ENCODE results near the gene SSBP4.

The SSBP4 gene

DNA sequence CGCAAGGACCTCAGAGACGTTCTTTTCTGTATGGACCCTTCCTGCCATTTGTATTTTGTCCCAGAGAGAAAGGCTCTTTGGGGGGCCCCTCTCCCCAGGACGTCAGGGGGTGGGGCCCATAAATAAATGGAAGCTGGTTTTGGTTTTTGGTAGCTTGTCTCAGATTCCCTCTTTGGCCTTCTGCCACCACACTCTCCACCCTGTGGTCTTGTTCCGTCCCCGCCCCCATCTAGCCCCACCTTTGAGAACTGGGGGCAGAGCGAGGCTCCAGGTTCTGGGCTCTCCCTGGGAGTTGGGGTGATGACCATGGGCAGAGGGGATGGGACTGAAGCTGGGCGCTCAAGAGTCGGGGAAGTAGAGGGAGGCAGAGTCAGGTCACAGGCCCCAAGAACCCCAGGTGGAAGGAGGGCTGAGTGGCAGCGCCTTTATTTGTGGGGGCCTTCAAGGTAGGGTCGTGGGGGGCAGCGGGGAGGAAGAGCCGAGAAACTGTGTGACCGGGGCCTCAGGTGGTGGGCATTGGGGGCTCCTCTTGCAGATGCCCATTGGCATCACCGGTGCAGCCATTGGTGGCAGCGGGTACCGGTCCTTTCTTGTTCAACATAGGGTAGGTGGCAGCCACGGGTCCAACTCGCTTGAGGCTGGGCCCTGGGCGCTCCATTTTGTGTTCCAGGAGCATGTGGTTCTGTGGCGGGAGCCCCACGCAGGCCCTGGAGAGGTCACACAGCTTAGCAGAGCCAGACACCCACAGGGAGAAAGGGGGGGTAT lies 15.4 kb downstream of the SSBP4 start:
- no peak for DNase-seq

DNA sequence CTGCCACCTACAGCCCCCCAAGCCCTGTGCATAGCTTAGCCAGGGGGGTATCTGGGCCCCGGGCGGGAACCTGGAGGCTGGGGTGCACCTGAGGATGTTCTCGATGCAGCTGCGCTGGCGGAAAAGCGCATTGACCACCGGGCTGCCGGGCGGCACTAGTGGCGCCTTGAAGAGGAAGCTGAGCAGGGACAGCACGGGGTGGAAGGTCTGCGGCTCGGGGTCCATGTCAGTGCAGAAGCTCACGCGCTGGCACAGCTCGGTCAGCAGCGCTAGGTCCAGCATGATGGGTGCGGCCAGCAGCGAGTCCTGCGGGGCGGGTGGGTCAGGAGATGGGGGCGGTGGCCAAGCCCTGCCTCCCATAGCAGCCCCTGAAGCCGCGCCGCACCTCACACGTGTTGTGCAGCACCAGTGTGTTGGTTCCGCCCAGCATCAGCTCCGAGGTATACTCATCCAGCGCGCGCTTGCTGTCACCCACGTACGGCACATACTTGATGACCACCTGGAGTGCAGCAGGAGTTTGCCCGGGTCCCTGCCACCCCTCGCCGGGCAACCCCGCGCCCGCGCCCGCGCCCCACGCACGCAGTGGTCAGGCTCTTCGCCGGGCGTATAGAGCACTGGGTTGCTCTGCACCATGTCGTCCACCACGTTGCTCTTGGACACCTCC lies 16.1 kb downstream of the SSBP4 start:
- no peak for DNase-seq

DNA sequence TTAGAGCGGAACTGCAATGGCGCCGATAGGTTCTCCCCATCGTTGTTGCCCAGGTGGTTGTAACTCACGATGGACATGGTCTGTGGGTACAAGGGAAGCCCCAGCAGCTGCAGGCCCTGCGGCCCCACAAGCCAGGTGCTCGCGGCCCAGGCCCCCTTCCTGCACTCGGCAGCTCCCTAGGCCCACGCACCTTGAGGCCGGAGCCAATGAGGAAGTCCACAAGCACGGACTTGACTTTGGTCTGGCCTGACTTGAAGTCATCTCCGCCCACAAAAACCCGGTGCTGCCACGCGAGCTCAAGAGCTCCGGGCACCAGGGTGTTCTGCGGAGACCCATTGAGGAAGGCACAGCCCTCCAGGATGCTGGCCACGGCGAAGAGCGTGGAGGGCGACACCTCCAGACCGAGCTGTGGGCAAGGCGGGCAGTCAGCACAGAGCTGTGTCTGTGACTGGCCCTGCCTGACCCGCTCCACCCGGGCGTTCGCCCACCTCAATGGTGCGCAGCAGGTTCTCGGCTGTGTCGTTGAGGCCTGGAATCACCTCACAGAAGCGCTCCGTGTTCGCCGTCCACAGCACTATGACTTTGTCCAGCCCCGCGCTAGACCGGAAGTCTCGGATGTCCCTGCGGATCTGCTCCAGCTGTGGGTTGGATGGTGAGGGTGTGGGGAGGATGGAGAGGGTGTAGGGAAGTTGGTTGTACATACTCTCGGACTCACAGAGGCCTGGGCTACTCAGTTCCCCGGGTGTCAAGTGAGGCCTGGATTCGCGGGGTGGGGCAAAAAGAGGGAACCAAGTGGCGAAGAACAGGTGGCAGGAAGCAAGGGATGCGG lies 16.9 kb downstream of the SSBP4 start:
- DNase-seq = no peak

DNA sequence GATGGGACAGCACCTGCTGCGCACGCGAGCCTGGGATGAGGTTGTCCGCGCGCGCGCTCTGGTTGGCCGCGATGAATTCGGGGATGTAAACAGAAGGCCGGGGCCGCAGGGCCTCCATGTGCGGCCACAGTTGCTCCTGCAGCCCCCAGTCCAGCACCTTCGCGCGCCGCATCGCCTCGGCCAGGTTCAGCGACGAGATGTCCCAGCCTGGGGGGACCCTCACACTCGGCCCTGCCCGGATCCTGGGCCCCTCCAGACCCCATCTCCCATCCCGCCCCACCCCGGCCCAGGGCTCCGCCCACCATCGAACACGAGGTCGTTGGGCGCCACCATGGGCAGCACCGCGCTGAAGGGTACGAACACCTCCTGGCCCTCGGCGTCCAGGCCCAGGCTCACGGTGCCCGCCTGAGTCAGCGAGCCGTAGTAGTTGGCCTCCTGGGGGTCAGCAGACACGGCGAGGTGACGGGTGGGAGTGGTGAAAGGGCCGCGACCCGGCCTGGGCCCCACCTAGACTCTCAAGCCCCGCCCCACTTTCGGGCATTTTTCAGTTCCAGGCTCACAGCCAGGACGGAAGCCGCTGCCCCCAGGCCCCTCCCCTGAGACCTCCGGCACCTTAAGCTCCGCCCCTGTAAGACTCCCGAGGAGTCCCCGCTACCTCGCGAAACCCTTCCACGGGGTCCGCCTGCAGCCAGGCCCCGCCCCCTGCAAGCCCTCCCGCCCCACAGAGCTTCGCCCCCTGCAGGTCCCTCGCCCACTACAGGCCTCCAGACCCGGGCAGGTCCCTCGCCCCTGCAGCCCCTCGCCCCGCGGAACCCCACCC lies 17.7 kb downstream of the SSBP4 start:
- peak; percentile 85 for DNase-seq

DNA sequence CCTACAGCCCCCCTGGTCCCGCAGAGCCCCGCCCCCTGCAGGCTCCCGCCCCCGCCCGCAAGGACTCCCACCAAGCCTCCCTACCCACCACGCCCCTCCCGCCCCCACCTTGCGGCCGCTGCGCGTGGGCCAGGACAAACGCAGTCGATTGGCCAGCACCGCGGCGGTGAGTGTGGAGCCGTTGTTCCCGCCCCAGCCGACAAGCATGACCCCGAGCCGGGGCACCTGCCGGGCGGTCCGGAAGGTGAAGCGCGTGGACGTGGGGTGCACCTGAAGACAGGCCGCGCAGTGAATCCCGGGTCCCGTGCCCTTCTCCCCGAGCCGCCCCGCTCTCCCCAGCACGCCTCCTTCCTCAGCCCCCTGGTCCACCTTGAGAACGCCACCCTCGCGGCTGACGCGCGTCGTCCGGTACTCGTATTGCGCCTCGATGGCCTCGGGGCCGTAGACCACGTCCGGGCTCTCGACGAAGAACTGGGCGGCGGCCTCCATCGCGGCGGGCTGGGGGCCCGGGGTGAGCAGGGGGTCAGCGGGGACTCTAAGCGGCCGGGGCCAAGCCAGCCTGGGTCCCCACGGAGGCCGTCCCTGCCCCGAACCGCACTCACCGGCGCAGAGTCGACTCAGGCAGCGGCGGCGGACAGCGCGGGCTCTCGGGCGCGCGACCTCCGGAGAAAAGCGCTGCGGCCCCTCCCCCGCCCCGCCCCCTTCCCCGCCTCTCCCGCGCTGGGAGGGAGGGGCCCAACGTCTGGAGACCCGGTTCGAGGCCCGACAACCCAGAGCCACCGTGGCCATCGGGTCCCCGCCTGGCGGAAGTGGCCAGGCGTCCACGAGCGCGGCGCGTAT lies 18.5 kb downstream of the SSBP4 start, which contains the start of gene ISYNA1:
Gene ISYNA1, minus strand, starts transcription at position 643 of the 840 bp plus-strand sequence. Its CDS starts 154 bp downstream, at position 489.
- DNase-seq = peak; percentile 54

DNA sequence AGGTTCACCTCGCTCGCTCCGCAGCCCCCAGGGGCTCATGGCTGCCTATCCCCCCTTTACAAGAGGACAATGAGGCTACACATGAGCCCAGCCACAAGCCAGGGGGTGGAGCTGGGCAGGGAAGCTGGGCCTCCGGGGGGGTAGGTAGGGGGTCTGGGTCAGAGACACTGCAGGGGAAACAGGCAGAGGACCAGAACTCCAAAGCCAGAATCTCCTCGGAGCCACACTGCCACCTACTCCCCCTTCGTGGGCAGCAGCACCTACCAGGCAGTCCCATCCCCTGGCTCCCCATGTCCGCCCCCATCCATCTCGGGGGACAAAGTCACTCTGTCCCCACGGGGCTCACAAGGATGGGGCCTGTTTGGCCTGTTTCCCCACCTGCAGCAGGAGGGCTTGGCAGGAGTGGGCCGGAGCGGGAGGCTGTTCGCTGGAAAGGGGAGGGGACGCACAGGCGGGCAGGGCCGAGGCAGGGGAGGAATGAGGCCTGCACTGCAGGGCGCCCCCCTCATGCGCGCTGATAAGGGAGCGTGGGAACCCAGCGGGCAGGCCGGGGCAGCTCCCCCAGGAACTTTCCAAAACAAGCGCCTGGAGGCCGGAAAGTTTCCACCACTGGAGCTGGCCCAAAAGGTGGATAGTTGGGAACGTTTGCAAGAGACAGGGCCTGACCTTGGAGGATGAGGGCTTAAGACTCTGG lies 19.3 kb downstream of the SSBP4 start:
- DNase-seq = no peak

DNA sequence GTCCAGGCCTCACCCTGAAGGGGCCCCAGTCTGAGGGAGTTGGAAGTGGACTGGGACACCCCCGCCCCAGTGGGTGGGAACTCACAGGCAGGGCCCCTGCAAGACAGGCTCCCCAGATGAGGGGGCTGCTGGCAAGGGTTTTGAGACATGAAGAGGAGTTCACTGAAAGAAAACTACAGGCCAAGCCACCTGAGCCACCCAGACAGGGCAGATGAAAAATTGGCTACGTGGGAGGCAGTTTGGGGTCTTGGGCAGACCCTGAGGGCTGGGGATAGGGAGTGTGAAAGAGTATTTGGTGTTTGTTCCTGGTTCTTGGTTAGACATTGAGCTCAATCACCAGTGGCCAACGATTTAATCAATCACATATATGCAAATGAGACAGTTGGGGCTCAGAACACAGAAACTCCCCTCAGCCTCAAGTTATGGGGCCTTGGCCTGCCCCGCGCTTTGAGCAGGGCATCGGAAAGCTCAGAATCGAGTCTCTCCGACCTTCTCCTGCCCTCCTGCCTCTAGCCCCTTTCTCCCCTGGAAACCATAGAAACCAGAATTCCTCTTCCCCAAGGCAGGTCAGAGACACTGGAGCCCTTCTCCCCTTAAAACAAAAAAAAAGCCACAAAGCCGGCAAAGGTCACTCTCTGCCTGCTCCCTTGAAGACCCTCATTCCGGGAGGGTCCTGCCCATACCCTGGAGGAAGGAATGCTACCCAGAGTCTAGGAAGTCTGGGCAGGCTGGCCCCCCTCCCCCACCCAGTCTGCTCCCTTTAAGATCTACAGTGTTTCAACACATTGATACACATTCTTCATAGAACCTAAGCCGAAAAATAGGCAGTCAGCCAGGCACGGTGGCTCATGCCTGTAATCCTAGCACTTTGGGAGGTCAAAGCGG lies 20.1 kb downstream of the SSBP4 start:
- DNase-seq = no peak

DNA sequence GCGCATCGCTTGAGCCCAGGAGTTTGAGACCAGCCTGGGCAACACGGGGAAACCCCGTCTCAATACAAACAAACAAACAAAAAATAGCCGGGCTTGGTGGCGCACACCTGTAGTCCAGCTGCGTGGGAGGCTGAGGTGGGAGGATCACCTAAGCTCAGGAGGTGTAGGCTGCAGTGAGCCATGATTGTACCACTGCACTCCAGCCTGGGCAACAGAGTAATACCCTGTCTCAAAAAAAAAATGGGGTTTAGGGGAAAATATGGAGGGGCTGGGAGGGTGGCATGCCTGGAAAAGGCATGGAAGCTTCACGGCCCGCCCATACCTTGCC lies 20.7 kb downstream of the SSBP4 start:
- DNase-seq = no peak

DNA sequence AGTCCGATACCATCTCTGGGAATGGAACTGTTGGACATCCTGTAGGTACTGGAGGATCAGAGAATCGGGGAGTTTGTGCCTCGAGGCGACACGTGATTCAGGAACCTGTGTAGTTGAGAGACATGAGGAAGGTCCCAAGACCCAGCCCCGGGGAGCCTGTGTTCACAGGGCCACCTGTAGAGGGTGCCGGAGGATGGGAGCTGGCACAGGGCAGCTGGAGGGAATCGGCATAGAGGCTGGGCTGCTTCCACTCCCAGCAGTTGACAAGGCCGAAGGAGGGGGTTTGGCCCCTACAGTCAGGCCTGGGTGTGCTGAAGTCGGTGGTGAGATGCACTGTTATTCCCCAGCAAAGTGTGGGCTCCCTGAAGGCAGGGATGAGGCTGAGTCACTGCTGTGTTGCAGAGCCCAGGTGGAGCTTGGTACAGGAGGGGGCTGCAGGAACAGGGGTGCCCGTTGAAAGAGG lies 21.2 kb downstream of the SSBP4 start:
- no peak for DNase-seq

DNA sequence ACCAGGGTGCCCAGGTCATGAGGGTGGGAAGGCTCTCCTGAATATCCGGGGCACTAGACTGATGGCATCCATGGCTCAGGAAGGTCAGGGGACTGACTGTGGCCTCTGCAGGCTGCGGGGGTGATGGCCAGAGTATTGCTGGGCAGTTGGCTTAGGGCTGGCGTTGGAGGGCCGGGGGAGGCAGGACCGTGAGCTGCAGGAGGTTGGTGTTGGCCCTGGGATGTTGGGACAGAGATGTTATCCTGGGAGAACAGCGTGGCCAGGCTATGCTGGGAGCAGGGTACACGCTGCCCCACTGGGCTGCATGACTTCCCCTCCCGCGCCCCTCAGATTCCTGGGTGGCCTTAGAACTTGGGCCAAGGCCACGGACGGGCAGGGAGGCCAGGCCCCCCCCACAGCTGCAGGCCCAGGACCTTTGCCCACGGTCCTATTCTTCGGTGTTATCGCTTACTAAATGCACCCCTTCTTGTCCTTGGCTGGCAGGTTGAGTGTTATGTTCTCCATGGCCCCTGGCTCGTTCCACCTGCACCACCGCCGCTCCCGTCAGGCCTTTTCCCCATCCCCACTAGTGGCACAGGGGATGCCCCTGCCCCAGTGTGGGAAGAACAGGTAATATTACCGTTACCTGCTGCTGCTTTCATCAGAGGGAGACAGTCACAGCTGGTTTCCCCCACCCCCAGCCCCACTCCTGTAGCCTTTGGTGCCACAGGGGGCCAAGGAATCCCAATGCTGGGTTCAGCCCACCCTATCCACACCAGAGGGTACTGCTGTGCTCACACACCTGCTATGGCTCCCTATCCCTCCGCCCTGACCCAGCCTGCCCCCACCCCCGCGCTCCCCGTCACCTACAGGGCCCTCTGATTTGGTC lies 22.0 kb downstream of the SSBP4 start:
- no peak for DNase-seq

DNA sequence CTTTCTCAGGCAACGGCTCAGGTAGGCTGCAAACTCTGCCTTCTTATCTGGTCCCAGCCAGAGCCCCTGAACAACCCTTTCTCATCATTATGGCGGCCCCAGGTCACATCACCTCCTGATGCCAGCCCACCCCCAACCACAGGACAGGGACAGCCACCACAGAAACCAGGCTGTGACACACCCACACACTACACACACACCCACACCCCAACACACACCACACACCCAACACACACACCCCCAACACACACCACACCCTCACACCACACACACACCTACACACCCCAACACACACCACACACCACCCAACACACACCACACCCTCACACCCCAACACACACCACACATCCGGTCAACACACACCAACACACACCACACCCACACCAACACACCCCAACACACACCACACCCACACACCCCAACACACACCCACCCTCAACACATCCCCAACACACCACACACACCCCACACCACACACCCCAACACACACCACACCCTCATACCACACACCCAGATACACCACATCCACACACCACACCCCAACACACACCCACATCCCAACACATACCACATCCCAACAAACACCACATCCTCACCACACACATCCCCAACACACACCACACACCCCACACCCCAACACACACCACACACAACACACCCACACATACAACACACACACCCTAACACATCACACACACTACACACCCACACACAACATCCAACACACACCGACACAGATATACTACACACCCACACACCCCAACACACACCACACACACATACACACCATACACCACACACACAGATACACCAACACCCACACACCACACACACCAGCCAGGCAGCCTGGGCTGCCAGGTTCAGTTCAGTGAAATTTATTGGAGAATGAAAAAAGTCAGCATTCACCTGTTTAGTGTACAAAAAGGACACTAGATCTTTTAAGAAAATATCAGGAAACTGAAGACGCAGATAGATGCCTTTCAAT lies 22.9 kb downstream of the SSBP4 start:
- no peak for DNase-seq

DNA sequence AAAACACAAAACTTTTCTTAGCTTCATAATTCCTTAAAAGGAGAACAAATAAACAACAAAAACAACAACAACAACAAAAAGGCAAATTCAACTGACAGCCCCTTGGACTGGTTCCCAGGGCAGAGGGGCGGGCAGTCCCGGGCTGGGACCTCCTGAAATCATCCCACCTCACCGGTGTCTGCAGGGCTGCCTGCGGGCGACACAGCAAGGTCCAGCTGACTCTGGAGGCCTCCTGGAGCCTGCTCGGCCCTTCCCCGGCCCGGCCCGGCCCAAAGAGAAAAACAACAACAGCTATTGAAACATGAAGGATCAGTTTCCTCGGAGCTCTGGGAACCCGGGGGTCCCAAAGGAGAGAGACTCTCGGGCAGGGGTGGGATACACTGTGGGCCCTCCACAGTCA lies 23.7 kb downstream of the SSBP4 start:
- DNase-seq = no peak

DNA sequence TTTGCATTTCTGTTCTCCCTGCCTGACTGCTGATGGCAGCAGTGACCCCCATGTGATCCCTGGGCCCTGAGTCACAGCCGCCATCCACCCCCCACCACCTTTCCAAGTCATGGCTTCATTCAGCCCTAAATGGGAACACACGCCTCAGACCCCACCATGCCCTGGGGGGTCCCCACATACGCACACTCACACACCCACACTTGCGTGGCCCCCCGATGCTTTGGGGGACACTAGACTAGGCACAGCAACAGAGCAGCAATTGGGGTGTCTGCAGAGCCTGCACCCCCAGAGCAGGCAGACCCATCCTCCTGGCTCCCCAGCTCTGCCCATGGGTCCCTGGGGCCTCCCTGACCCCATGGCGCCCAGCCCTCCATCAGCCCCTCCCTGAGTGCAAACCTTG lies 24.2 kb downstream of the SSBP4 start:
- no peak for DNase-seq

DNA sequence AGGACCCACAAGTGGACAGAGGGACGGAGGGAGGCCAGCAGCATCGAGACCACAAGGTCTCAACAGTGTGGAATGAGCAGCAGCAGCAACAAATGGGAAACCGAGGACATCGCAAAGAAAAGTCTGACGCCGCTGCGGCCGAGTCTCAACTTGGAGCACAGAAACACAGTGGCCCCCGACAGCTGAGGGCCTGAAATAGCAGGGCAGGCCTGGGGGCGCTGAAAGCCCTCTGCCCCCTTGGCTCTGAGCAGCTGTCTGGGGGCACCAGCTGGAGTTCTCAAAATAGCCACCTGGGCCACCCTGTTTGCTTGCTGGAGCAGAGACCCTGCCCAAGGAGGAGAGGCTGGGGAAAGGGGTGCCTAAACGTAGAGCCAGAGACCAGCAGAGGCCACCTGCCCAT lies 24.6 kb downstream of the SSBP4 start:
- no peak for DNase-seq

DNA sequence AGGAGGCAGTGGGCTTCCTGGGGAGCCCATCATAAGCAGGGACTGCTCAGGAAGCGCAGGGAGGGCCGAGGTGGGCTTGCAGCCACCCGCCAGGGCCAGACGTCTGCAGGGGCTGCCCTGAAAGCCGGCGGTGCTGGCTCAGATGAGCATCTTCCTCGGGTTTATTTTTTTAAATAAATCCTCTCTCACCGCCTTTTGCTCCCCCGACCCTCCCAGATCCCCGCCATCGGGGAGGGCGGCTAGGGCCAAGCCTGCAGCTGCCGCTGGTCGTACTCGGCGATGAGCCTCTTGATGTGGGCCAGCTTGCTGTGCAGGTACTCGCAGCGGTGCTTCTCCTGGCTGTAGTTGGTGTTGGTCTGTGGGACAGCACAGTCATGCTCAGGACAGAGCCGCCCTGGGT lies 25.3 kb downstream of the SSBP4 start:
- DNase-seq = no peak

DNA sequence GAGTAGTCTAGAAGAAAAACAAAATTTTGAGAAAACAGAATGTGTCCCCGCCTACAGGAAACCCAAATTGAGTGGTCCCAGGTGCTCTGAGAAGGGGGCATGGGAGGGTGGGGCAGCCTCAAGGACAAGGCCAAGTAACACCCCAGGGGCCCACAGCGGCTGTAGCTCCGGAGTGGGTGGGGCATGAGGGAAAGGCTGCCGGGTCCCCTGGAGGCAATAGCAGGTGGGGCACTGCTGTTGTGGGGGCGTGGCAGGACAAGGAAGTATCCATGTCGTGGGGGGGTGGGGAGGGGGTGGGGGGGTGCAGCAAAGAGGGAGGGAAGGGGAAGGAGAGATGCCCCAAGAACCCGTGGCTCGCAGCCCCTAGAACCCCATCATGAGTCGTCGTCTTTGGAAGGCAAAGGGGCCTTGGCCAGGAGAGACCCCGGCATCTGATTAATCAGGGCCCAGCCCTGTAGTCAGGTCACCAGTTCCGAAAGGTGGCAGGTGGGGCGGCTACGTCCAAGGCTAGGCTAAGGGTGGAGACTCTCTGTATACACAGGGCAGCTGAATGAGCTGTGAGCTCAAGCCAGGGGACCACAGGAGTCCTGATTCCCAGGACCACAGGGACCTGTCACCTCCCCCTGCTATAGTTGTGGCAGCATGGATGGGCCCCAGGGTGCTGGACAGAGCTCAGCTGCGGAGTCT lies 26.2 kb downstream of the SSBP4 start:
- no peak for DNase-seq

DNA sequence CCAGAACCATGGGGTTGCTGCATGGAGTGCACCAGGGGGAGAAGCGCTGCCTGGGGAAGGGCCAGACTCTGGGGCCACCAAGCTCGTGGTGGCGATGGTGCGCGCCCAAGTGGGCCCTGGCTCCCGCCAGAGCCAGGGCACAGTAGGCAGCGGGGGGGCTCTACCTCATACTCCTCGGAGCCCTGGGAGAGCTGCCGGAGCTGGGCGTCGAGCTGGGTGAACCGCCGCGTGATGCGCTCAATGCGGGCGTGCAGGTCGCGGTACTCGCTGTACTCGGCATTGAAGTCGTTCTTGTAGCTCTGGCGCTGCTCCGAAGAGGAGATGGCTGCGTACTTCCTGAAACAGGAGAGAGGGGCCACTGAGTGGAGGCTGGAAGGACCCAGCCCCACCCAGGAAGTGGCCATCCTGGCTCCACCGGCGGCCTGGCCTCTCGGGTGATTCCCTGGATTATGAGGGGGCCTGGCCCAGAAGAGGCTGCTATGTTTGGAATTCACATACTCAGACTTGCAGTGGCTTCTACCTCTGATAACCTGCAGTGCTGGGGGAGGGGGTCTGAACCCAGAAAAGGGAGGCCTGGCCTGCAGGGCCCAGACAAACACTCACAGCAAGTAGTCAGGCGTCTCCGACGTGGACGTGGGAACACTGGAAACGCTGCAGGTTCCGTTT lies 27.1 kb downstream of the SSBP4 start:
- no peak for DNase-seq

All from activated gamma-delta T cell treated with Interleukin-2 at 50 U/mL for 16 hours (primary cell).